Left forelimb (tissue), 1 donor: ENCODE measurements around the gene NDC1.

Experiments used
- DNase-seq: peaks from one replicate; pipeline ENCODE4 v3.0.0-alpha.2; 2018; ENCODE audit warnings: low spot score

NDC1 gene

GRCh38 chr1:53731043-53731600, 107.0 kb downstream of the NDC1 start:
- no peak for DNase-seq

- DNase-seq, result no peak
Measured at GRCh38 chr1:53730224-53730865, 107.8 kb downstream of the NDC1 start.

- DNase-seq, result no peak
Measured at GRCh38 chr1:53729456-53730223, 108.5 kb downstream of the NDC1 start.

GRCh38 chr1:53728702-53729455, 109.2 kb downstream of the NDC1 start:
- no peak for DNase-seq

- DNase-seq, result no peak
Measured at GRCh38 chr1:53728196-53728595, 109.9 kb downstream of the NDC1 start.

- no peak for DNase-seq
Measured at GRCh38 chr1:53727461-53728092, 110.5 kb downstream of the NDC1 start.

GRCh38 chr1:53726009-53726600, 112.0 kb downstream of the NDC1 start:
- no peak for DNase-seq

GRCh38 chr1:53725238-53725689, 112.8 kb downstream of the NDC1 start:
- no peak for DNase-seq

GRCh38 chr1:53722025-53722424, 116.1 kb downstream of the NDC1 start:
- DNase-seq, result no peak

GRCh38 chr1:53721088-53721487, 117.0 kb downstream of the NDC1 start:
- DNase-seq, result no peak

GRCh38 chr1:53719469-53719868, 118.6 kb downstream of the NDC1 start:
- no peak for DNase-seq

GRCh38 chr1:53718443-53718842, 119.7 kb downstream of the NDC1 start:
- DNase-seq, result no peak

- DNase-seq, result no peak
Measured at GRCh38 chr1:53717025-53717804, 120.9 kb downstream of the NDC1 start.

- no peak for DNase-seq
Measured at GRCh38 chr1:53716150-53716549, 121.9 kb downstream of the NDC1 start.

GRCh38 chr1:53715478-53715877, 122.6 kb downstream of the NDC1 start:
- no peak for DNase-seq
